ENCODE data around the gene IL22RA1.

Gene IL22RA1

GRCh38 chr1:24136956-24137539, 5.9 kb downstream of the IL22RA1 start:
- no peak for DNase-seq

- DNase-seq: no peak
Measured at GRCh38 chr1:24134376-24134775, 8.6 kb downstream of the IL22RA1 start.

GRCh38 chr1:24133819-24134218, 9.1 kb downstream of the IL22RA1 start:
- DNase-seq: no peak

- DNase-seq: no peak
Measured at GRCh38 chr1:24130385-24130784, 12.6 kb downstream of the IL22RA1 start.

- no peak for DNase-seq
Measured at GRCh38 chr1:24127801-24128363, 15.1 kb downstream of the IL22RA1 start.

GRCh38 chr1:24127134-24127800, 15.7 kb downstream of the IL22RA1 start:
- DNase-seq: no peak

- DNase-seq: no peak
Measured at GRCh38 chr1:24126672-24127023, 16.3 kb downstream of the IL22RA1 start.

- no peak for DNase-seq
Measured at GRCh38 chr1:24126018-24126671, 16.8 kb downstream of the IL22RA1 start.

- DNase-seq: no peak
Measured at GRCh38 chr1:24125456-24125855, 17.5 kb downstream of the IL22RA1 start.

- DNase-seq: no peak
Measured at GRCh38 chr1:24124980-24125379, 18.0 kb downstream of the IL22RA1 start.

- no peak for DNase-seq
Measured at GRCh38 chr1:24123611-24124010, 19.3 kb downstream of the IL22RA1 start.

- DNase-seq: no peak
Measured at GRCh38 chr1:24122776-24123175, 20.2 kb downstream of the IL22RA1 start.

- DNase-seq: no peak
Measured at GRCh38 chr1:24121406-24121805, 21.5 kb downstream of the IL22RA1 start.

GRCh38 chr1:24120965-24121364, 22.0 kb downstream of the IL22RA1 start:
- DNase-seq: no peak

- no peak for DNase-seq
Measured at GRCh38 chr1:24119859-24120756, 22.8 kb downstream of the IL22RA1 start.

GRCh38 chr1:24119489-24119858, 23.5 kb downstream of the IL22RA1 start:
- DNase-seq: no peak

- DNase-seq: no peak
Measured at GRCh38 chr1:24118410-24119242, 24.3 kb downstream of the IL22RA1 start.

- DNase-seq: no peak
Measured at GRCh38 chr1:24117722-24118409, 25.1 kb downstream of the IL22RA1 start.

- no peak for DNase-seq
Measured at GRCh38 chr1:24117132-24117531, 25.8 kb downstream of the IL22RA1 start.

GRCh38 chr1:24114753-24115152, 28.2 kb downstream of the IL22RA1 start:
- DNase-seq: no peak

GRCh38 chr1:24113641-24114033, 29.3 kb downstream of the IL22RA1 start:
- no peak for DNase-seq

Data from activated T-cell treated with anti-CD3 and anti-CD28 coated beads, Interleukin-2, amount 50 U/mL, for 48 hours (primary cell).